OCI-LY3 (cell line): Measurements from ENCODE around the gene SCYGR5.

Experiments
- H2AFZ ChIP-seq: fragments of 200-600, 300-600 bp; shearing (Covaris generic); 2 replicates; pipeline ENCODE4 v1.6.0; 2014; ENCODE audit warnings: antibody characterized with exemption, low read depth, low read length
- H3K27ac ChIP-seq: fragments of 200-600, 300-600 bp; sonication (generic); 2 replicates; pipeline ENCODE4 v1.5.1; 2014; ENCODE audit warnings: mild to moderate bottlenecking, low read length, moderate library complexity, mixed read lengths
- H3K27me3 ChIP-seq: fragments of 200-600, 300-600 bp; sonication (generic); 2 replicates; pipeline ENCODE4 v1.6.1; 2014; ENCODE audit warnings: low read depth, low read length, mixed read lengths
- H3K36me3 ChIP-seq: fragments of 200-600, 300-600 bp; sonication (generic); replicated peaks from 2 replicates; pipeline ENCODE3; 2014; ENCODE audit warnings: low read depth, low read length, mixed read lengths
- H3K4me1 ChIP-seq: fragments of 300-600, 200-600 bp; sonication (generic); 2 replicates; pipeline ENCODE4 v1.6.1; 2014; ENCODE audit warnings: low read length, mixed read lengths
- H3K4me2 ChIP-seq: fragments of 200-600, 300-600 bp; sonication (generic); 2 replicates; pipeline ENCODE4 v1.6.1; 2014; ENCODE audit warnings: low read length, mixed read lengths
- H3K4me3 ChIP-seq: fragments of 300-600, 200-600 bp; sonication (generic); 2 replicates; pipeline ENCODE4 v1.5.1; 2014; ENCODE audit warnings: antibody characterized with exemption, mild to moderate bottlenecking, low read length, moderate library complexity
- H3K79me2 ChIP-seq: fragments of 300-600, 200-600 bp; shearing (Covaris generic); 2 replicates; pipeline ENCODE4 v1.6.1; 2014; ENCODE audit warnings: mild to moderate bottlenecking, low read length, mixed read lengths
- H3K9ac ChIP-seq: fragments of 300-600, 200-600 bp; shearing (Covaris generic); 2 replicates; pipeline ENCODE4 v1.6.0; 2014; ENCODE audit warnings: mild to moderate bottlenecking, low read length, moderate library complexity
- H3K9me3 ChIP-seq: fragments of 200-600, 300-600 bp; shearing (Covaris generic); 2 replicates; pipeline ENCODE4 v1.6.1; 2014; ENCODE audit warnings: low read length, mixed read lengths; ENCODE audit not compliant: insufficient read depth
- H4K20me1 ChIP-seq: fragments of 200-600, 300-600 bp; sonication (generic); 2 replicates; pipeline ENCODE4 v1.6.1; 2016; ENCODE audit warnings: low read length, mixed read lengths; ENCODE audit not compliant: insufficient read depth
- CTCF ChIP-seq: fragments of 200-600, 300-600 bp; sonication (generic); IDR thresholded peaks from 2 replicates; pipeline ENCODE4 v1.5.1; 2014; ENCODE audit warnings: antibody characterized with exemption, low read length, low read depth
- EZH2phosphoT487 ChIP-seq: fragments of 200-600 bp; shearing (Covaris generic); IDR thresholded peaks from 2 replicates; pipeline ENCODE4 v1.6.1; 2018; ENCODE audit warnings: antibody characterized with exemption, mixed run types, low read depth

The SCYGR5 gene

GRCh38 chr2:227632827-227633226 is 33.8 kb upstream of the SCYGR5 start:
- no peak overlapping the region for H2AFZ ChIP-seq
- no peaks in the 10 kb centered on the region for H3K9me3 ChIP-seq
- H3K4me2 ChIP-seq, result no peak overlapping the region
- peaks cover 15% of the 10 kb centered on the region for H3K27me3 ChIP-seq
- no peaks in the 10 kb centered on the region for H4K20me1 ChIP-seq
- H3K4me1 ChIP-seq, result peaks cover 8% of the 10 kb centered on the region
- no peaks in the 10 kb centered on the region for H3K79me2 ChIP-seq
- no peaks in the 10 kb centered on the region for H3K36me3 ChIP-seq
- H3K27ac ChIP-seq, result no peak overlapping the region
- H3K4me3 ChIP-seq, result no peak overlapping the region
- no peak overlapping the region for H3K9ac ChIP-seq
- TF ChIP-seq EZH2phosphoT487, result no peak
- no peak for TF ChIP-seq CTCF

GRCh38 chr2:227634201-227634600 is 32.4 kb upstream of the SCYGR5 start:
- TF ChIP-seq CTCF (no peak), EZH2phosphoT487 (no peak)

GRCh38 chr2:227642656-227643055 is 23.9 kb upstream of the SCYGR5 start:
- H3K4me3 ChIP-seq, result no peak overlapping the region
- H3K27ac ChIP-seq, result no peak overlapping the region
- no peaks in the 10 kb centered on the region for H4K20me1 ChIP-seq
- no peak overlapping the region for H3K4me2 ChIP-seq
- H3K9me3 ChIP-seq, result no peaks in the 10 kb centered on the region
- no peak overlapping the region for H2AFZ ChIP-seq
- no peak for TF ChIP-seq CTCF
- no peak for TF ChIP-seq EZH2phosphoT487
- no peaks in the 10 kb centered on the region for H3K4me1 ChIP-seq
- no peak overlapping the region for H3K9ac ChIP-seq
- H3K79me2 ChIP-seq, result no peaks in the 10 kb centered on the region
- 0 out of 2 replicates have a peak, but pooled peaks cover 8% of the 10 kb centered on the region for H3K27me3 ChIP-seq
- no peaks in the 10 kb centered on the region for H3K36me3 ChIP-seq

More at GRCh38 chr2:227634201-227634600, 32.4 kb upstream of the SCYGR5 start:
- H3K4me2 ChIP-seq, result no peak overlapping the region
- H3K4me1 ChIP-seq, result no peaks in the 10 kb centered on the region
- H3K27ac ChIP-seq, result no peak overlapping the region
- H4K20me1 ChIP-seq, result no peaks in the 10 kb centered on the region
- no peak overlapping the region for H3K9ac ChIP-seq
- no peak overlapping the region for H3K4me3 ChIP-seq
- H3K9me3 ChIP-seq, result no peaks in the 10 kb centered on the region
- H3K27me3 ChIP-seq, result peaks cover 15% of the 10 kb centered on the region
- H3K36me3 ChIP-seq, result no peaks in the 10 kb centered on the region
- no peak overlapping the region for H2AFZ ChIP-seq
- H3K79me2 ChIP-seq, result no peaks in the 10 kb centered on the region

GRCh38 chr2:227643990-227644551 is 22.5 kb upstream of the SCYGR5 start:
- Histone ChIP-seq H3K9ac (no peak overlapping the region), H3K9me3 (no peaks in the 10 kb centered on the region), H3K4me1 (no peaks in the 10 kb centered on the region), H4K20me1 (no peaks in the 10 kb centered on the region), H3K4me3 (no peak overlapping the region), H3K36me3 (no peaks in the 10 kb centered on the region), H2AFZ (no peak overlapping the region), H3K27me3 (0 out of 2 replicates have a peak, but pooled peaks cover 8% of the 10 kb centered on the region), H3K4me2 (no peak overlapping the region), H3K27ac (no peak overlapping the region), H3K79me2 (no peaks in the 10 kb centered on the region)
- TF ChIP-seq EZH2phosphoT487 (no peak), CTCF (peak; percentile 15; the same call in 1 of the 2 replicates)
